Tibial artery (tissue), 4 donors: ENCODE results near the gene NBPF8.
"Not testable (repeated sequence)": the region's sequence is repeated elsewhere in the genome, so short reads cannot be mapped to it uniquely, and the experiment has no call there.

ENCODE experiments used
- DNase-seq, 2 donors: peaks; one replicate each; pipeline ENCODE4 v3.0.0-alpha.2; 2019
- H3K27ac ChIP-seq, 2 donors: fragments of 200-600 bp; sonication (generic) in 1 of 2; 1 replicate in 1 of 2; 2 replicates in 1 of 2; pipeline ENCODE4 v1.5.1; 2018 to 2019; ENCODE audit warnings: mild to moderate bottlenecking in 1 of 2
- H3K27me3 ChIP-seq, 2 donors: fragments of 200-600 bp; sonication (generic) in 1 of 2; one replicate each; pipeline versions ENCODE4 v1.5.1 to v1.6.0; 2016 to 2019
- H3K36me3 ChIP-seq, 3 donors: fragments of 200-600 bp; sonication (generic) in 2 of 3; one replicate each; pipeline ENCODE4 v1.5.1; 2016 to 2019; ENCODE audit warnings: mild to moderate bottlenecking in 2 of 3
- H3K4me1 ChIP-seq, 4 donors: fragments of 200-600 bp; sonication (generic) in 2 of 4; 1 replicate in 3 of 4; 2 replicates in 1 of 4; pipeline ENCODE4 v1.5.1; 2016 to 2019
- H3K4me3 ChIP-seq, 2 donors: fragments of 200-600 bp; sonication (generic) in 1 of 2; 1 replicate in 1 of 2; 2 replicates in 1 of 2; pipeline ENCODE4 v1.5.1; 2018 to 2019; ENCODE audit warnings: mild to moderate bottlenecking in 2 of 2
- H3K9me3 ChIP-seq, 3 donors: fragments of 200-600 bp; sonication (generic) in 1 of 3; one replicate each; pipeline ENCODE4 v1.5.1; 2016 to 2019
- CTCF ChIP-seq, 2 experiments: fragments of 200-600 bp in 1 of 2; fragments of 450-650 bp in 1 of 2; IDR thresholded peaks; one replicate each; pipeline ENCODE4 v1.5.1; 2017 to 2019; ENCODE audit warnings: antibody characterized with exemption in 2 of 2, mild to moderate bottlenecking in 1 of 2, moderate library complexity in 1 of 2
- intact Hi-C: fragments of 100-400 bp; cut with DNase I; formaldehyde crosslinking; loops from one replicate; pipeline ENCODE4 v1.15.0; 2023; ENCODE audit warnings: low total_unique reads

NBPF8 gene

GRCh38 chr1:120414911-120415480 lies at the start of gene NBPF8:
TSS of gene NBPF8 (plus strand) at chr1:120415035. CDS start at chr1:120436523, 21,488 bp downstream.
- H3K27ac ChIP-seq = peak within 1 kb of the TSS; percentile 64 to 74
- H3K4me1 ChIP-seq, H3K9me3 ChIP-seq, H3K27me3 ChIP-seq, intact Hi-C loops, H3K36me3 ChIP-seq: not testable (repeated sequence)
- H3K4me3 ChIP-seq = peak within 1 kb of the TSS; percentile 63 to 66
- peak; percentile 85 to 86 for DNase-seq

GRCh38 chr1:120367709-120368108 lies 47.1 kb upstream of the NBPF8 start:
- H3K27me3 ChIP-seq, H3K9me3 ChIP-seq, intact Hi-C loops, H3K4me3 ChIP-seq, H3K27ac ChIP-seq, H3K4me1 ChIP-seq, DNase-seq, H3K36me3 ChIP-seq: not testable (repeated sequence)

- H3K4me1 ChIP-seq = not testable (repeated sequence)
Measured at GRCh38 chr1:120386651-120387050, 28.2 kb upstream of the NBPF8 start.

GRCh38 chr1:120388597-120389126 lies 26.2 kb upstream of the NBPF8 start:
- H3K27me3 ChIP-seq, H3K9me3 ChIP-seq, H3K4me3 ChIP-seq, H3K36me3 ChIP-seq, intact Hi-C loops, H3K27ac ChIP-seq, H3K4me1 ChIP-seq: not testable (repeated sequence)
- DNase-seq = peak in 1 of 2 donors; percentile 18

More at GRCh38 chr1:120386651-120387050, 28.2 kb upstream of the NBPF8 start:
- DNase-seq, H3K27ac ChIP-seq, intact Hi-C loops, H3K9me3 ChIP-seq, H3K36me3 ChIP-seq, H3K4me3 ChIP-seq, H3K27me3 ChIP-seq: not testable (repeated sequence)

- H3K36me3 ChIP-seq, H3K4me3 ChIP-seq, H3K9me3 ChIP-seq, DNase-seq, intact Hi-C loops, H3K4me1 ChIP-seq, H3K27me3 ChIP-seq, H3K27ac ChIP-seq: not testable (repeated sequence)
Measured at GRCh38 chr1:120391365-120391764, 23.5 kb upstream of the NBPF8 start.

GRCh38 chr1:120393316-120394232 lies 21.3 kb upstream of the NBPF8 start:
- DNase-seq, H3K27me3 ChIP-seq, H3K36me3 ChIP-seq, intact Hi-C loops, H3K27ac ChIP-seq, H3K9me3 ChIP-seq, H3K4me1 ChIP-seq, H3K4me3 ChIP-seq: not testable (repeated sequence)
- peak in 1 of 2 experiments; percentile 14 for TF ChIP-seq CTCF (IDR thresholded peaks at IDR 0.05)

- H3K27me3 ChIP-seq, intact Hi-C loops, H3K27ac ChIP-seq, H3K36me3 ChIP-seq, DNase-seq, H3K4me3 ChIP-seq, H3K9me3 ChIP-seq, H3K4me1 ChIP-seq: not testable (repeated sequence)
Measured at GRCh38 chr1:120405348-120405747, 9.5 kb upstream of the NBPF8 start.

GRCh38 chr1:120414451-120414850 lies 384 bp upstream of the NBPF8 start:
- H3K27me3 ChIP-seq, H3K27ac ChIP-seq, intact Hi-C loops, H3K9me3 ChIP-seq, DNase-seq, H3K36me3 ChIP-seq, H3K4me1 ChIP-seq: not testable (repeated sequence)
- peak overlapping the region; percentile 63 to 66 for H3K4me3 ChIP-seq

- Histone ChIP-seq H3K27ac (peak overlapping the region; percentile 64 to 74), H3K4me3 (peak overlapping the region; percentile 63 to 66)
- H3K9me3 ChIP-seq, H3K4me1 ChIP-seq, H3K36me3 ChIP-seq, intact Hi-C loops, H3K27me3 ChIP-seq: not testable (repeated sequence)
- DNase-seq = peak; percentile 38 to 70
Measured at GRCh38 chr1:120415492-120415961, 692 bp downstream of the NBPF8 start.

GRCh38 chr1:120425063-120425462 lies 10.2 kb downstream of the NBPF8 start:
- H3K4me3 ChIP-seq, H3K36me3 ChIP-seq, H3K27me3 ChIP-seq, H3K27ac ChIP-seq, DNase-seq, H3K4me1 ChIP-seq, intact Hi-C loops, H3K9me3 ChIP-seq: not testable (repeated sequence)

GRCh38 chr1:120431626-120432025 lies 16.8 kb downstream of the NBPF8 start:
- intact Hi-C loops, H3K36me3 ChIP-seq, H3K27me3 ChIP-seq, DNase-seq, H3K4me3 ChIP-seq, H3K27ac ChIP-seq, H3K4me1 ChIP-seq, H3K9me3 ChIP-seq: not testable (repeated sequence)

- H3K9me3 ChIP-seq, DNase-seq, H3K36me3 ChIP-seq: not testable (repeated sequence)
Measured at GRCh38 chr1:120433831-120434230, 19.0 kb downstream of the NBPF8 start.

GRCh38 chr1:120449124-120449523 lies 34.3 kb downstream of the NBPF8 start:
- H3K4me3 ChIP-seq, intact Hi-C loops, H3K9me3 ChIP-seq, DNase-seq, H3K36me3 ChIP-seq, H3K27me3 ChIP-seq, H3K27ac ChIP-seq, H3K4me1 ChIP-seq: not testable (repeated sequence)

More at GRCh38 chr1:120433831-120434230, 19.0 kb downstream of the NBPF8 start:
- H3K27ac ChIP-seq, H3K4me1 ChIP-seq, H3K27me3 ChIP-seq, intact Hi-C loops, H3K4me3 ChIP-seq: not testable (repeated sequence)
